ENCODE measurements around the gene PRR29.

The PRR29 gene

GRCh38 chr17:63955791-63956190 lies 42.4 kb upstream of the PRR29 start:
- no peak for TF ChIP-seq CTCF (IDR thresholded peaks at IDR 0.05; ENCODE audit: borderline replicate concordance, control extremely low read depth, extremely low read depth, insufficient read depth, missing control alignments)
- DNase-seq (ENCODE audit: low spot score): no peak
- in situ Hi-C loops (cut with MboI; ENCODE audit: low sequenced_read_pairs, unreplicated experiment): no loop called here

GRCh38 chr17:63956296-63956920 lies 41.7 kb upstream of the PRR29 start:
- DNase-seq (ENCODE audit: low spot score): no peak
- in situ Hi-C loops (cut with MboI; ENCODE audit: low sequenced_read_pairs, unreplicated experiment): no loop called here
- no peak for TF ChIP-seq CTCF (IDR thresholded peaks at IDR 0.05; ENCODE audit: borderline replicate concordance, control extremely low read depth, extremely low read depth, insufficient read depth, missing control alignments)

GRCh38 chr17:63960006-63960405 lies 38.1 kb upstream of the PRR29 start:
- no peak for DNase-seq (ENCODE audit: low spot score)
- TF ChIP-seq CTCF (IDR thresholded peaks at IDR 0.05; ENCODE audit: borderline replicate concordance, control extremely low read depth, extremely low read depth, insufficient read depth, missing control alignments): no peak
- in situ Hi-C loops (cut with MboI; ENCODE audit: low sequenced_read_pairs, unreplicated experiment): no loop called here

- DNase-seq (ENCODE audit: low spot score): no peak
- in situ Hi-C loops (cut with MboI; ENCODE audit: low sequenced_read_pairs, unreplicated experiment): no loop called here
- TF ChIP-seq CTCF (IDR thresholded peaks at IDR 0.05; ENCODE audit: borderline replicate concordance, control extremely low read depth, extremely low read depth, insufficient read depth, missing control alignments): no peak
Measured at GRCh38 chr17:63960430-63960829, 37.7 kb upstream of the PRR29 start.

GRCh38 chr17:63961355-63962212 lies 36.6 kb upstream of the PRR29 start:
- TF ChIP-seq CTCF (IDR thresholded peaks at IDR 0.05; ENCODE audit: borderline replicate concordance, control extremely low read depth, extremely low read depth, insufficient read depth, missing control alignments): no peak
- in situ Hi-C loops (cut with MboI; ENCODE audit: low sequenced_read_pairs, unreplicated experiment): no loop called here

GRCh38 chr17:63962298-63962744 lies 35.8 kb upstream of the PRR29 start:
- in situ Hi-C loops (cut with MboI; ENCODE audit: low sequenced_read_pairs, unreplicated experiment): no loop called here
- TF ChIP-seq CTCF (IDR thresholded peaks at IDR 0.05; ENCODE audit: borderline replicate concordance, control extremely low read depth, extremely low read depth, insufficient read depth, missing control alignments): no peak
- no peak for DNase-seq (ENCODE audit: low spot score)

More at GRCh38 chr17:63961355-63962212, 36.6 kb upstream of the PRR29 start:
- DNase-seq (ENCODE audit: low spot score): peak; percentile 75
